ENCODE results near the gene IL1RAPL2.
"Not testable (repeated sequence)": the region's sequence is repeated elsewhere in the genome, so short reads cannot be mapped to it uniquely, and the experiment has no call there.

IL1RAPL2 gene

DNA sequence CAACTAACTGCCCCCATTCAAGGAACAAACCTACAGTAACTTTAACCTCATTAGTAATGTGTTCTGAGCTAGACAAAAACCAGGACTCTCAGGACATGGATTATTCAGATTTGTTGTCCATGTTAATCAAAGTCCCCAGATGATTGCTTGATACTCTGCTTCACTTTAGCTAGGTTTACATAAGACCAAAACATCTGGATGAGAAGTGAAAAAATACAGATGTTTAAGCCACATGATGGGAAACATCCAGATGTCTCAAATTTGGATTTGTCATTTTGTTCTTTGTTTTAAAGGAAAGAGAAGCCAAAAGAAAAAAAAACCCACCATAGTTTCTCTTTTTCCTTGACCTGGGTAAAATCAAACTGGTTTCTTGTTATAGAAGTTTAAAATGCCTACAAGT, 1207.8 kb downstream of the IL1RAPL2 start:
- DNase-seq: no peak

DNA sequence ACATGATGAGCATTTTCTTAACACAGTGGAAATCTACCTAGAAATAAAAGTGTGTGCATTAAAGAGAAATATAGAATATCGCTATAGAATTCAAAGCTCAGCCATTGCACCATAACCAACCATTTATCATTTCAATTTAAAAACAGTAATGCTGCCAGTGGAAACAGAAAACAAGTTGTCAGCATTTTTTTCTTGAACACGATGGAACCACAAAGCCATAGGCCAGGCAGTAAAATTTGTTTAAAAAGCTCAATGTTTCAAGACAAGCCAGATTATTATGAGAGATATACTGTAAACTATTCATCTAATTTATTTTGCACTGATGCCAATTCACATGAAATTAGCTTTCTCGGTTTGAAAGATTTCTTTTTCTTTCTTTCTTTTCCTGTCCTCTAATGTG, 1209.7 kb downstream of the IL1RAPL2 start:
- DNase-seq: no peak

DNA sequence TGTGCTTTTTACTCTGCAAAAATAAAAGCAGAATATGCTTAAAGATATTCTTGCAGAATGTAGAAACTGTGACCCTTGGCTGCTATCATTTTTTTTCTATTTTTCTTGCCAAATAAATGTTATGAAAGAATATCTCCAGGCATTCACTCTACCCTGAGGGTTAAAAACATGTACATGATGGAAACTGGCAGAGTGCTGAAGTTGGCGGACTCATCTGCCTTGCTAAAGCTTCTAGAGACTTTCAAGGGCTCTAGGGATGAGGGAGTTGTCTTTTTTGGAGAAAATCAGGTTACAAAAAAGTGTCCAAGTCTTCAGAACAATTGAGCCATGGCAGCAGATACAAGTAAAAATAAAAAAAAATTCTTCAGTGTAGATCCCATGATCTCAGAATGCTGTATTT, 1215.8 kb downstream of the IL1RAPL2 start:
- DNase-seq: no peak

DNA sequence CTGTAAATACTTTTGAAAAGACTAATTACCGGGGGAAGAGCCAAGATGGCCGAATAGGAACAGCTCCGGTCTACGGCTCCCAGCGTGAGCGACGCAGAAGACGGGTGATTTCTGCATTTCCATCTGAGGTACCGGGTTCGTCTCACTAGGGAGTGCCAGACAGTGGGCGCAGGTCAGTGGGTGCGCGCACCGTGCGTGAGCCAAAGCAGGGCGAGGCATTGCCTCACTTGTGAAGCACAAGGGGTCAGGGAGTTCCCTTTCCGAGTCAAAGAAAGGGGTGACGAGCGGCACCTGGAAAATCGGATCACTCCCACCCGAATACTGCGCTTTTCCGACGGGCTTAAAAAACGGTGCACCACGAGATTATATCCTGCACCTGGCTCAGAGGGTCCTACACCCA, 1230.9 kb downstream of the IL1RAPL2 start:
- not testable (repeated sequence) for DNase-seq

DNA sequence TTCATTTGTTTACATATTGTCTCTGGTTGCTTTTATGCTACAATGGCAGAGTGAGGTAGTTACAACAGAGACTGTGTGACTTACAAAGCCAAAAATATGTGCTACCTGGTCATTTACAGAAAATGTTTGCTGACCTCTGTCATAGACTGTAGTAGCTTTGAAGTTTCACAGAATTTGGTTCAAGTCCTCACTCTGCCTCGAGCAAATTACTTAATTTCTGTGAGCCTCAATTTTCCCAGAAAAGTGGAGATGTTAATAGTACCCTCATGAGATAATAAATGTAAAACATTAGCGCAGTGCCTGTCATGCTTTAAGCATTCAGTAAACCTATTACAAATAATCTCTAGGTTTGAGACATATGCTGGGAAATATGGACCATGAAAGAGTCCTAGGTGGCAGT, 1237.9 kb downstream of the IL1RAPL2 start:
- no peak for DNase-seq

DNA sequence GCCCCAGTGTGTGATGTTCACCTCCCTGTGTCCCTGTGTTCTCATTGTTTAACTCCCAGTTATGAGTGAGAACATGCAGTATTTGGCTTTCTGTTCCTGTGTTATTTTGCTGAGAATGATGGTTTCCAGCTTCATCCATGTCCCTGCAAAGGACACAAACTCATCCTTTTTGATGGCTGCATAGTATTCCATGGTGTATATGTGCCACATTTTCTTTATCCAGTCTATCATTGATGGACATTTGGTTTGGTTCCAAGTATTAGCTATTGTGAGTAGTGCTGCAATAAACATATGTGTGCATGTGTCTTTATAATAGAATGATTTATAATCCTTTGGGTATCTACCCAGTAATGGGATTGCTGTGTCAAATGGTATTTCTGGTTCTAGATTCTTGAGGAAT, 1239.7 kb downstream of the IL1RAPL2 start:
- DNase-seq: not testable (repeated sequence)

DNA sequence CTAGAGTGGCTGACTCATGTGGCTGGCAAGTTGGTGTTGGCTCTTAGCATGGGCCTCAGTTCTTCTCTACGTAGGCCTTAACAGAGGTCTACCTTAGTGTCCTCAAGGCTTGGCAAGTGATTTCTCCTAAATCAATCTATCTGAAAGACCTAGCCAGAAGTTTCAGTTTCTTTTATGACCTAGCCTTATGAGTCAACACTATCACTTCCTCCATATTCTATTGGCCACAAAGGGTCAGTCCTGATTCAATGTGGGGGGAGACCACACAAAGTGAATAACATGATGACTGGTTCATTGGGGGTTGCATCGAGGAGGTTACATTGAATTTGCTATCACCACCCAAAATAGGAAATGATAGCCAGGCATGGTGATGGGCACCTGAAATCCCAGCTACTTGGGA, 1250.5 kb downstream of the IL1RAPL2 start:
- DNase-seq: no peak
